Activated naive CD8-positive, alpha-beta T cell (primary cell): Measurements from ENCODE around the gene CYTH1.

ENCODE experiments used
- H3K27ac Mint-ChIP-seq: one replicate; pipeline ENCODE4 v1.8.0; 2021; ENCODE audit warnings: mixed read lengths
- H3K27me3 Mint-ChIP-seq: one replicate; pipeline ENCODE4 v1.8.0; 2021; ENCODE audit warnings: mixed read lengths
- H3K36me3 Mint-ChIP-seq: one replicate; pipeline ENCODE4 v1.8.0; 2021; ENCODE audit warnings: mixed read lengths
- H3K4me1 Mint-ChIP-seq: one replicate; pipeline ENCODE4 v1.8.0; 2021; ENCODE audit warnings: low read depth, mixed read lengths
- H3K4me3 Mint-ChIP-seq: one replicate; pipeline ENCODE4 v1.8.0; 2021; ENCODE audit warnings: mild to moderate bottlenecking, mixed read lengths
- H3K9me3 Mint-ChIP-seq: one replicate; pipeline ENCODE4 v1.8.0; 2021; ENCODE audit warnings: low read depth, mixed read lengths

Gene CYTH1

DNA sequence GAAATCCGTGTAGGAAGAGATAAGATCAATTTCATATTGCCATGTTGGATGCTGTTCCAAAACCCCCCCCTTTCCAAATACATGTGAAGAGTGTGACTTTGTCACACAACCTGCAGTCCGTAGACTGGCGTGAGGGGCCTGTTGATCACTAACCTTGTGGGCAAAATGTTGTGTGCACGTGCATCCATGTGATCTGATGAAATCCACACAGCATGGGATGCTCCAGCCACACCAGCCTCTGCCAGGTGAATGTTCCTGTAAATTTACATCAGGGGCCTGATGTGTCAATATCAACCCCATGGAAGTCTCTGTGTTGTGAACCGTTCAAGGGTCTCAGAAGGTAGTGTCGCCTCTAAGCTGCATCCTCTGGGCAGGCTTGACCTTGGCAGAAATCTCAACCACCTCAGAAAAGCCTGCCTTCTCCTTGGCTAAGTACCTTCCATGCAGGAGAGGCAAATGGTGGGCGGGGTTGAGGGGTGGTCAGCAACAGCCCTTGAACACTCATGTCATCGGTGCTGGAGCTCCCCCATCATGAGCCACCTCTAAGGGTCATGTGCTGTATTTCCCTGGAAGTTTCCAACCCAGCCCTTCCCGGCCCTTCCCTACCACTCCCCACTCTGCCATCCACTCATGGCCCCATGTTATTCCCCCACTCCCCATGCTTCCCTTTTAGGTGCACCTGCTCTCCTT is 126.7 kb downstream of the CYTH1 start:
- Mint-ChIP-seq H3K36me3 (peaks cover 2% of the 10 kb centered on the region), H3K4me3 (no peak overlapping the region), H3K4me1 (peaks cover 2% of the 10 kb centered on the region), H3K9me3 (no peaks in the 10 kb centered on the region), H3K27me3 (no peaks in the 10 kb centered on the region), H3K27ac (no peak overlapping the region)

DNA sequence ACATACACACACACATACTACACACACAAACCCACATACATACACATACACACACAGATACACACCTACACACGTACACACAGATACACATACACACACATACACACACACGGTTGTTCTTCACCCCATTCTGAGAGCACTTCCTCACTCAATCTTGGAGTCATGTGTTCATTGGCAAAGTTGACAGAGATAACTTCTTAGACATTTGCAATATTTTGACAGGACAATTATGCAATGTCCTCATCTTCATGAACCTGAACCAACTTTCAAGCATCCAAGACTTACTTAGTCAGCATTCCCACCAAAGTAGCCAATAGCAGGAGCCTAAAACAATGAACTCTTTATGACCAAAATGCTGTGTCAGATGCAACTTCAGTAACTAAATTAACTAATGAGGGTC is 127.7 kb downstream of the CYTH1 start:
- peaks cover under 1% of the 10 kb centered on the region for H3K27me3 Mint-ChIP-seq
- H3K4me3 Mint-ChIP-seq, result no peak overlapping the region
- no peak overlapping the region for H3K27ac Mint-ChIP-seq
- peaks cover 2% of the 10 kb centered on the region for H3K4me1 Mint-ChIP-seq
- H3K36me3 Mint-ChIP-seq, result peaks cover 3% of the 10 kb centered on the region
- H3K9me3 Mint-ChIP-seq, result no peaks in the 10 kb centered on the region

DNA sequence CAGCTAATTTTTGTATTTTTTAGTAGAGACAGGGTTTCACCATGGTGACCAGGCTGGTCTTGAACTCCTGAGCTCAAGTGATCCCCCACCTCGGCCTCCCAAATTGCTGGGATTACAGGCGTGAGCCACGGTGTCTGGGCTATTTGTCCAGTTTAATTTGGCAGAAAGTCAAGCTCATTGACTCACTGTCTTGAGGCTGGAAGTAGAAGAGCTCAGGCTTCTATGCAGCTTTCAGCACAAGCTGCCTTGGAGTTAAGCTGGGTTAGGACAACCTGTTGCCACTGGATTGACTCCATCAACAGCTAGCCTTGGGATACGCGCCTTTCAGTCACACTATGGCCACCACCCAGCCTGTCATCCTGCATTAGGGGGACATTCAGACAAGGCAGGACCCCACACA is 128.7 kb downstream of the CYTH1 start:
- Mint-ChIP-seq H3K27ac (no peak overlapping the region), H3K9me3 (no peaks in the 10 kb centered on the region), H3K4me3 (no peak overlapping the region), H3K4me1 (peaks cover 2% of the 10 kb centered on the region), H3K36me3 (peaks cover 6% of the 10 kb centered on the region), H3K27me3 (peaks cover 2% of the 10 kb centered on the region)

DNA sequence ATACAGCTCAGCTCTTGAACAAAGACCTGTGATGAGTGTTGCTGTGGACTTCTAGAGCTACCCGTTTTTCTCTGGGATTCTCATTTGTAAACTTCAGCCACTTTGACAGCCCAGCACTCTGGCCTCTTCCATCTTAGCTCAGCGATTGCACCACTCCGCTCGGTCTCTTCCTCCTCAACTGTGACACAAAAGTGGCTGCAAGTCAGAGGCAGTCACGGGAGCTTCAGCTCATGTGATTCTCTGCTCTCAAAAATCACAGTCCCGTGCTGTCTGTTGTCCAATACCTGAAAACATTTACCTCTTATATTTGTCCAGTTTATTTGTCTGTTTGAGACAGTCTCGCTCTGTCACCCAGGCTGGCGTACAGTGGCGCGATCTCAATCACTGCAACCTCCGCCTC is 129.2 kb downstream of the CYTH1 start:
- H3K36me3 Mint-ChIP-seq, result peaks cover 6% of the 10 kb centered on the region
- no peaks in the 10 kb centered on the region for H3K9me3 Mint-ChIP-seq
- H3K27ac Mint-ChIP-seq, result no peak overlapping the region
- H3K4me3 Mint-ChIP-seq, result no peak overlapping the region
- H3K27me3 Mint-ChIP-seq, result peaks cover 2% of the 10 kb centered on the region
- H3K4me1 Mint-ChIP-seq, result peaks cover 2% of the 10 kb centered on the region

DNA sequence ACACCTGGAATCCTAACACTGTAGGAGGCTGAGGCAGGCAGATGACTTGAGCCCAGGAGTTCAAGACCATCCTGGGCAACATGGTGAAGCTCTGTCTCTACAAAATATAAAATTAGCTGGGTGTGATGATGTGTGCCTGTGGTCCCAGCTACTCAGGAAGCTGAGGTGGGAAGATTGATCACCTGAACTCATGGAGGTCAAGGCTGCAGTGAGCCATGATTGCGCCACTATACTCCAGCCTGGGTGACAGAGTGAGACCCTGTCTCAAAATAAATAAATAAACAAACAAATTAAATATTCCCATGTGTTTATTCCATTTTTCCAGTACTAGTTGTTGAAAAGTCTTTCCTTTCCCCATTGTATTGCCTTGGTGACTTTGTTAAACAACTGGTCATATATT is 130.0 kb downstream of the CYTH1 start:
- Mint-ChIP-seq H3K4me3 (no peak overlapping the region), H3K9me3 (no peaks in the 10 kb centered on the region), H3K27me3 (peaks cover 2% of the 10 kb centered on the region), H3K36me3 (peaks cover 6% of the 10 kb centered on the region), H3K4me1 (peaks cover 3% of the 10 kb centered on the region), H3K27ac (no peak overlapping the region)

DNA sequence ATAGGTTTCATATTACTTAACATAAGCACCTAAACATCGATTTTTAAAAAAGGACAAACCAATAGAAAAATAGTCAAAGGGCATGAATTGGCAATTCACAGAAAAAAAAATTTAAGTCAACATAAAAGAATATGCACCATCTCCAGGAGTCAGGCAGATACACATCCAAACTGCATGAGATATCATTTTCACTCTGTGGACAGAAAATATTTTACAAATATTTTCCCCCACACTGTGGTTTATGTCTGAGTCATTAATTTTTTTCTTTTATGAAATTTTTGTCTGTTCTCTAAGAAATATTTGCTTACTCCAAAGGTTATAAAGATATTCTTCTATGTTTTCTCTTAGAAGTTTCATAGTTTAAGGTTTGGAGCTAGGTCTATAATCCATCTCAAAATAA is 130.5 kb downstream of the CYTH1 start:
- Mint-ChIP-seq H3K4me1 (peaks cover 3% of the 10 kb centered on the region), H3K27me3 (peaks cover 2% of the 10 kb centered on the region), H3K36me3 (peaks cover 6% of the 10 kb centered on the region), H3K9me3 (no peaks in the 10 kb centered on the region), H3K4me3 (no peak overlapping the region), H3K27ac (no peak overlapping the region)

DNA sequence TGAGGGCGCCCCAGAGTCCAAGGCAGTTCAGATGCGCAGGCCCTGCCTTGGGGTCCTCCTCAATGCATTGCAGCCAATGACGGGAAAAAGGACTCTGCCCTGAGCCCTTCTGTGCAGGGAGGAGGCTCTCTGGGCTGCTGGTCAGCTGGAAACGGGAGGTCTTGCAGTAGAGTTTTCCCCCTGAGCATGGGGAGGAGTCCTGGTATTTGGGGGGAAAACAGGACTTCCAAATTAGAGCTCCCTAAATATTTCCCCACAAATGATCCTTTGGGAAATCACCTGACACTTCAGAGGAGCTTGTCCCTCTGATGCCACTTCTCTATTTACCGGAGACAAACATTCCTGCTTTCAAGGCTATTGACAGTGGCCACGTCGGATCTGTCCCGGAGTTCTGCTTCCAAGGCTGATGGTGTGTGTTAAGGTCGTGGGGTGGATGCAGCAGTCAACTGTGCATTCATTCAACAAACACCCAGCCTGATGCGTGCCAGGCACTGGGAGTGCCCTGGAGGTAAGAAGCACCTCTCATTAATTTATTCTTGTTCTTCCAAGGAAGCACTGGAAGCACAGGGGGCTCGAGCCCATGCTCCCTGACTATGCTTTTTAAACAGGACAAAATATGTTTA is 131.9 kb downstream of the CYTH1 start:
- Mint-ChIP-seq H3K9me3 (no peaks in the 10 kb centered on the region), H3K27ac (no peak overlapping the region), H3K36me3 (peaks cover 6% of the 10 kb centered on the region), H3K4me3 (no peak overlapping the region), H3K4me1 (peaks cover 12% of the 10 kb centered on the region), H3K27me3 (peaks cover 2% of the 10 kb centered on the region)

DNA sequence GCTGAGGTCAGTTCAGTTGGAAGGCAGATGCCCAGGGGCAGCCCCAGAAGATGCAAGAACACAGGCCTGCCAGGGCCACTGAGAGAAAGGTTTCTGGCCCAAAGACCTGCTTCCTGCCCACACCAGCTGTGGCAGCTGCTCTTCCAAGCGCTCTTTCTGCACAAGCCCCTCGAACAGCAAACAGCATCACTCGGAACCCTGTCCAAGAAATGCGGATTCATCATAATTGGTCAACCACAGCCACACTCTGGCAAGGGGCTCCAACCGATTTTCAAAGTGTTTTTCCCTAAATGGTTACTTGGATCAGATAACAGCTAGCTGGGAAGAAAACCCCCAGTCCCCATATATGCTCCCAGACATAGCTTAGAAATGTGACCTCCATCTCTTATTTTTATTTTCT is 133.8 kb downstream of the CYTH1 start:
- Mint-ChIP-seq H3K4me3 (no peak overlapping the region), H3K27ac (no peak overlapping the region), H3K36me3 (peaks cover 4% of the 10 kb centered on the region), H3K9me3 (no peaks in the 10 kb centered on the region), H3K27me3 (peaks cover 2% of the 10 kb centered on the region), H3K4me1 (peaks cover 12% of the 10 kb centered on the region)

DNA sequence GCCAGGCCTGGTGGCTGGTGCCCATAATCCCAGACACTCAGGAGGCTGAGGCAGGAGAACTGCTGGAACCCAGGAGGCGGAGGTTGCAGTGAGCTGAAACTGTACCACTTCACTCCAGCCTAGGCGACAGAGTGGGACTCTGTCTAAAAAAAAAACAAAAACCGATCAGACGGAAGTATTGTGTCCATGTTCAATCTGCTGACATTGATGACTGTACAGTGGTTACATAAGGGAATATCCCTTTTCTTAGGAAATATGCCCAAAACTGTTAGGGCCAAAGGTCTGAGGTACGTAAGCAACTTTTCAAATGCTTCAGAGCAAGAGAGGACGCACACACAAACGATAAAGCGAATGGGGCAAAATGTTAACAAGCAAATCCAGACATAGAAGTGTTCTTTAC is 135.0 kb downstream of the CYTH1 start:
- H3K4me3 Mint-ChIP-seq, result no peak overlapping the region
- H3K27me3 Mint-ChIP-seq, result peaks cover 2% of the 10 kb centered on the region
- H3K9me3 Mint-ChIP-seq, result no peaks in the 10 kb centered on the region
- peak overlapping the region; percentile 41 for H3K27ac Mint-ChIP-seq
- peaks cover 12% of the 10 kb centered on the region for H3K4me1 Mint-ChIP-seq
- H3K36me3 Mint-ChIP-seq, result peaks cover 4% of the 10 kb centered on the region

DNA sequence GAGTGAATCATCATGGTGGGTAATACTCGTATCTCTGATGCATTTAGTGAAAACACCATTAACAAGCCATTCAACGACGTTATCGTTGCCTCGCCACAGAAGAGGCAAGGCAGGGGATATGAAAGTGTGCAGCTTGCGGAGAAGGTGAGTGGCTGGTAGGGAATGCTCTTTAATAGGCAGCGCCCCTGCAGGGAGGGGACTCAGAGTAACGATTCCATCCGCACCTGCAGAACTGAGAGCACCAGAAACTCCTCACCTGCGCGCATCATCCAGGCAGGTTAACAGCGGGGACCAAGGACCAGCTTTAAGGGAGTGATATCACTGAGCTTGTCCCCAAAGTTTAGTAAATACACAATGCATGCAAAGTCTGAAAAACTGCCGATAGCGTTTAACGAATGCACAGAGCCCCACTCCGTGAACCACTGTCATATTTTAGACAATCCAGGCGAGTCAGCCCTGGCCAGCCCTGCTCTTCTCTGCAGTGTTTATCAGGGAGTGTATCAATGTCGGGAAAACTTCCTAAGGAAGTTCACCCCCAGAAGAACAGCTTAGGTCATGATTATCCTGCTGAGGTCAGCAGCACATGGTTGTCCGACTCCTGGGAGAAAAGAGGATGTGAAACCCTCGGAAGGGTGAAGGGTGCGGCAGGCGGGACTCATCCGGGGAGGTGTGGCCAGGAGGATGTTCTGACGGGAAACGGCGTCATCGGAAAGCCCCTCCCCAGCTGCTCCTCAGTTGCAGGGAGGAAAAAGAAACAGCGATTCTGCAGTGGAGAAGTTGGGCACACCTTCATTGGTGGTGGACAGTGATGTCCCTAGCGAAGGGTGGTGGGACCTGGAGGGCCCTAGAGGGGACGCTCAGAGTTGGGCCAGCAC is 136.4 kb downstream of the CYTH1 start:
- Mint-ChIP-seq H3K27ac (peak overlapping the region; percentile 29), H3K27me3 (peaks cover 2% of the 10 kb centered on the region), H3K36me3 (peaks cover 4% of the 10 kb centered on the region), H3K4me3 (peak overlapping the region; percentile 74), H3K9me3 (no peaks in the 10 kb centered on the region), H3K4me1 (peaks cover 11% of the 10 kb centered on the region)

DNA sequence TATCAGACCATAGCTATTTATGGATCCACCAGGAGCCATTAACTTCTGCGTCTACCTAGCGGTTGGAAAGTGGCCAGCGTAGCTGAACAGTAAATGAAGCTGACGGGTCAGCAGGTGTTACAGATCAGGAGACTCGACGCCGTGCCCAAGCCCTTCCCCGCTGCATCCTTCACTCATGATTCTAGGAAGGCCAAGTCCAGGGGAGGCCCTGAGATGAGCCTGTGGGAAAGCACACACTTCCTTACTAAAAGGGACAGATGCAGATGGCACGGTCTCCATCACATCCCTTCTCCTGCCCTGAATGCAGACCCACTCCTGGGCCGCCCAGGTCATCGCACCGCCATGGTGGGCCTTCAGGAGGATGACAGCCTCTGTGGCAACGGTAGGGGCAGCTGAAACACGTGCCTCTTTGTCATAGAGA is 137.1 kb downstream of the CYTH1 start:
- Mint-ChIP-seq H3K9me3 (no peaks in the 10 kb centered on the region), H3K27ac (no peak overlapping the region), H3K27me3 (peaks cover 2% of the 10 kb centered on the region), H3K36me3 (peaks cover 4% of the 10 kb centered on the region), H3K4me3 (no peak overlapping the region), H3K4me1 (peaks cover 11% of the 10 kb centered on the region)

DNA sequence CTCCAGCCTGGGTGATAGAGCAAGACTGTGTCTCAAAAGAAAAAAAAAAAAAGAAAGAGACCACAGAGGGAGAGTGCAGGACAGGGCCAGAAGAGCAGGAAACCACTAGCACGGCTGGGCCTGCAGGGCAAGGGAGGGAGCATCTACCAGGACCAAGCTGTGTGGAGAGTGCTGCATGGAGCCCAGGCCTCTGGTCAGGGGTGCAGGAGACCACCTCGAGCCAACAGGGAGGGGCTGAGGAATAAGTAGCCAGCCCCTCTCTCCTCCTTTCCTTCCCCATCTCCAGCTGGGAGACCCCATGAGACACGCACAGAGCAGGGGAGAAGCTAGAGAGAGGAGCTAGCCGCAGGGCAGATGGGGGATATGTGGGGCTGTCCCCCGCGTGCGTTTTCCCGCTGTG is 137.8 kb downstream of the CYTH1 start:
- H3K36me3 Mint-ChIP-seq, result peaks cover 2% of the 10 kb centered on the region
- peaks cover 11% of the 10 kb centered on the region for H3K4me1 Mint-ChIP-seq
- H3K4me3 Mint-ChIP-seq, result no peak overlapping the region
- H3K27me3 Mint-ChIP-seq, result peaks cover under 1% of the 10 kb centered on the region
- H3K27ac Mint-ChIP-seq, result no peak overlapping the region
- no peaks in the 10 kb centered on the region for H3K9me3 Mint-ChIP-seq

DNA sequence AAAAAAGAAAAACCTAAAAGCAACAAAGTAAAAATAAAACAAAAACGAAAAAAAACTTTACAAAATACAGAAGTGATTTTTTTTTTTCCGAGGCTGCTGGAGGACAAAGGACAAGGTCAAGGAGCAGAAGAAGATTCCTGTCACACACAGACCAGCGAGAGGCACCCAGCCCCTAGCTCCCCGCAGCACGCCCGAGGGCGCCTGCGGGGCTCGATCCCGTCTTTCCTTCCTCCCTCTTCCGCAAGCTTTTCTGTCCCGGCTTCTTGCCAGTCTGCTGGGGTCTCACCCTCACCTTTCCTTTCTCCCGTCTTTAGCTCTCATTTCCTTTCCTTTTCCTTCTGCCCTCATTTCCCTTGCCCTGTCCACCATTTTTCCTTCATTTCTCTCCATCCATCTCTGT is 138.7 kb downstream of the CYTH1 start:
- Mint-ChIP-seq H3K9me3 (no peaks in the 10 kb centered on the region), H3K36me3 (no peaks in the 10 kb centered on the region), H3K4me1 (peaks cover 14% of the 10 kb centered on the region), H3K4me3 (no peak overlapping the region), H3K27ac (no peak overlapping the region), H3K27me3 (no peaks in the 10 kb centered on the region)

DNA sequence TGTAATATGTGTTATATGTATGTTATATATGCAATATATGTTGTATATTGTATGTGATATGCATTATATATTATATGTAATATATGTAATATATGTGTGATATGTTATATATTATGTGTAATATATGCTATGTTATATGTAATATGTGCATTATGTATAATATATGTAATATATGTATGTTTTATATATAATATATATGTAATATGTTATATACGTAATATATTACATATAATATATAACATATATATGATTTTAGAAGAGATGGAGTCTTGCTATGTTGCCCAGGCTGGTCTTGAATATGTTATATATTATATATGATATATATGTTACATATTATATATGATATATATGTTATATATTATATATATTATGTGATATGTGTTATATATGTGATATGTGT is 139.4 kb downstream of the CYTH1 start:
- Mint-ChIP-seq H3K4me3 (no peak overlapping the region), H3K36me3 (no peaks in the 10 kb centered on the region), H3K27ac (no peak overlapping the region), H3K4me1 (peaks cover 14% of the 10 kb centered on the region), H3K9me3 (no peaks in the 10 kb centered on the region), H3K27me3 (no peaks in the 10 kb centered on the region)

DNA sequence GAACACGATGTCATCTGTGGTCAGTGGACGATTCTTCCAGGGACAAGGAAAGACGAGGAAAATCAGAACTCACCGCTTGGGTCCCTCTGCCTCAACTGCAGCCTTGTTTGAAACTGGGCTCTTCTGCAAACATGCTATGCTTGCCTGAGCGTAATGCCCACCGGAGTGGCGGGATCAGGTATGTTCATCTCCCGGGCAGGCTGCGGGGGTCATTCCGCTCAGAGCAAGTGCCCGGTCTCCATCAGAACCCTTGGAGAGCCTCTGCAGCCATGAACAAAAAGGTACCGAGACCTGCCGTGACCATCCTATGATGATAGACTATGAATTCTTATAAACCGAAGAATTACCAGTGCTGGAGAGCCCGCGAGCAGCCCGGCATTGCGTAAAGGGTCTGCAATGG is 140.4 kb downstream of the CYTH1 start:
- H3K9me3 Mint-ChIP-seq, result no peaks in the 10 kb centered on the region
- H3K4me1 Mint-ChIP-seq, result peaks cover 12% of the 10 kb centered on the region
- H3K27ac Mint-ChIP-seq, result no peak overlapping the region
- no peak overlapping the region for H3K4me3 Mint-ChIP-seq
- no peaks in the 10 kb centered on the region for H3K27me3 Mint-ChIP-seq
- peaks cover 2% of the 10 kb centered on the region for H3K36me3 Mint-ChIP-seq
